ENCODE results near the gene ZMYND8. TPM values are rescaled to one million over a fixed set of nuclear protein-coding genes. Genes with fewer than 3 reads are reported as not detected.

The ZMYND8 gene
- total RNA-seq, 4 donors from 2014 or later: 41.6 to 79.4 (median 60.7) TPM

DNA sequence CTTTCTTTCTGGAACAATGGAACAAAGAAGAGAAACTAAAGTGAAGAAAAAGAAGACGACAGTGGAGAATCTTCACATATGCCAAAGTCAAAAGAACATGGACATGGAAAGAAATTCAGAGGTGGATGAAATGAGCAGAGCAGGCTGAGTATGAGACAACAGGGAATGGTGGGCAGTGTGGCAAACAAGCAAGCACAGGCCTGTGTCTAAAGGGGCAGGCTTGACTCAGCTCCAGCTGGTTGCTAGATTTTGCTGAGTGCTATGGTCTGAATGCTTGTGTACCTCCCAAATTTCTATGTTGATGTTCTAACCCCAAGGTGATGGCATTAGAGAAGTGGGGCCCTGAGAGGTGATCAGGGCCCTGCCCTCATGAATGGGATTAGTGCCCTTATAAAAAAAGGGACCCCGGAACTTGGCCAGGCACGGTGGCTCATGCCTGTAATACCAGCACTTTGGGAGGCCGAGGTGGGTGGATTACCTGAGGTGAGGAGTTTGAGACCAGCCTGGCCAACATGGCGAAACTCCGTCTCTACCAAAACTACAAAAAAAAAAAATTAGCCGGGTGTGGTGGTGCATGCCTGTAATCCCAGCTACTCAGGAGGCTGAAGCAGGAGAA, 49.6 kb downstream of the ZMYND8 start:
- WGBS, 2 donors (ENCODE audit: low coverage in 1 of 2): 95% methylated on average over 7 of the region's 7 CpGs; no CpG with 5 or more reads in 1 of the 2 donors
- in situ Hi-C loops (cut with MboI; ENCODE audit: low pct_ligation_motif_present in 1 of 4, low pct_unique_long_range_greater_than_20kb in 1 of 4, low sequenced_read_pairs in 3 of 4): no loop called here
- Histone ChIP-seq H3K4me1 (peaks cover 9 to 25% (median 22%) of the 10 kb centered on the region in 4 donors), H3K27ac (no peak overlapping the region), H3K27me3 (no peaks in the 10 kb centered on the region), H3K4me3 (no peak overlapping the region), H3K36me3 (peaks cover 0 to 29% (median 10%) of the 10 kb centered on the region in 4 donors), H3K9me3 (no peaks in the 10 kb centered on the region)
- TF ChIP-seq POLR2A (IDR thresholded peaks at IDR 0.05) (no peak), POLR2AphosphoS5 (IDR thresholded peaks at IDR 0.05) (no peak)
- TF ChIP-seq, protein P1, sequence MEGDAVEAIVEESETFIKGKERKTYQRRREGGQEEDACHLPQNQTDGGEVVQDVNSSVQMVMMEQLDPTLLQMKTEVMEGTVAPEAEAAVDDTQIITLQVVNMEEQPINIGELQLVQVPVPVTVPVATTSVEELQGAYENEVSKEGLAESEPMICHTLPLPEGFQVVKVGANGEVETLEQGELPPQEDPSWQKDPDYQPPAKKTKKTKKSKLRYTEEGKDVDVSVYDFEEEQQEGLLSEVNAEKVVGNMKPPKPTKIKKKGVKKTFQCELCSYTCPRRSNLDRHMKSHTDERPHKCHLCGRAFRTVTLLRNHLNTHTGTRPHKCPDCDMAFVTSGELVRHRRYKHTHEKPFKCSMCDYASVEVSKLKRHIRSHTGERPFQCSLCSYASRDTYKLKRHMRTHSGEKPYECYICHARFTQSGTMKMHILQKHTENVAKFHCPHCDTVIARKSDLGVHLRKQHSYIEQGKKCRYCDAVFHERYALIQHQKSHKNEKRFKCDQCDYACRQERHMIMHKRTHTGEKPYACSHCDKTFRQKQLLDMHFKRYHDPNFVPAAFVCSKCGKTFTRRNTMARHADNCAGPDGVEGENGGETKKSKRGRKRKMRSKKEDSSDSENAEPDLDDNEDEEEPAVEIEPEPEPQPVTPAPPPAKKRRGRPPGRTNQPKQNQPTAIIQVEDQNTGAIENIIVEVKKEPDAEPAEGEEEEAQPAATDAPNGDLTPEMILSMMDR (IDR thresholded peaks at IDR 0.05): no peak
- intact Hi-C loops (cut with DNase I; ENCODE audit: low total_unique reads): no loop called here
- DNase-seq: no peak

DNA sequence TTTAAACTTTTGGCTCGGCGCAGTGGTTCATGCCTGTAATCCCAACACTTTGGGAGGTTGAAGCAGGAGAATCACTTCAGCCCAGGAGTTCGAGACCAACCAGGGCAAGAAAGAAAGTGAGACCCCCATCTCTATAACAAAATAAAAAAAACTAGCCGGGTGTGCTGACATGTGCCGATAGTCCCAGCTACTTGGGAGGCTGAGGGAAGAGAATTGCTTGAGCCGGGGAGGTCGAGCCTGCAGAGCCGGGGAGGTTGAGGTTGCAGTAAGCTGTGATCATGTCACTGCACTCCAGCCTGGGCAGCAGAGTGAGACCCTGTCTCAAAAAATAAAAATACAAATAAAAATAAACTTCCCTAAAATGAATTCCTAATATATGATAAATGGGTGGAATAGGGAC, 50.4 kb downstream of the ZMYND8 start:
- intact Hi-C loops (cut with DNase I; ENCODE audit: low total_unique reads): no loop called here
- WGBS, 2 donors (ENCODE audit: low coverage in 1 of 2): 93 to 97% methylated on average over 8 of the region's 8 CpGs
- H3K27ac ChIP-seq: no peak overlapping the region
- in situ Hi-C loops (cut with MboI; ENCODE audit: low pct_ligation_motif_present in 1 of 4, low pct_unique_long_range_greater_than_20kb in 1 of 4, low sequenced_read_pairs in 3 of 4): no loop called here
- no peak overlapping the region for H3K4me3 ChIP-seq
- DNase-seq: no peak
- TF ChIP-seq, protein P1 (IDR thresholded peaks at IDR 0.05): no peak
- TF ChIP-seq POLR2AphosphoS5 (IDR thresholded peaks at IDR 0.05) (no peak), POLR2A (IDR thresholded peaks at IDR 0.05) (no peak), EP300 (IDR thresholded peaks at IDR 0.05; ENCODE audit: low read depth) (no peak)
- no peaks in the 10 kb centered on the region for H3K9me3 ChIP-seq
- H3K36me3 ChIP-seq: peaks cover 0 to 32% (median 10%) of the 10 kb centered on the region in 4 donors
- peaks cover 9 to 25% (median 22%) of the 10 kb centered on the region in 4 donors for H3K4me1 ChIP-seq
- no peaks in the 10 kb centered on the region for H3K27me3 ChIP-seq

DNA sequence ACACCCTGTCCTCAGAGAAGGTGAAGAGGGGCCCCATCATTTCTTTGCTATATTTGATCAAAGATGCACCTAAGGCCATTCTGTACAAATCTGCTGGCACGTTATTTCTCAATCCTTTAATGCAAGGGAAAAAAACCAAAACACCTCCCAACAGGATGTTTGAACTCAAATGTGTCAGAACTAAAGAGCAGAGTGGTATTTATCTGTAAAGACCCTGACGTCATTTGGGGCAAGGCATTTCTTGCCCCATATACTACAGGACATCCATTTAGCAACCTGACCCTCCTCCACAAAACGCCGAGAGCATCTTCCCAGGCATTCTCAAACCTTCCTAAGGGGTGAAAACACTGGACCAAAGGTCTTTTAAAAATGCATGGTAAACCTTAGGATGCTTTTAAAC, 50.8 kb downstream of the ZMYND8 start:
- no peak overlapping the region for H3K4me3 ChIP-seq
- 81 to 90% methylated on average over 4 of the region's 4 CpGs for WGBS, 2 donors (ENCODE audit: low coverage in 1 of 2)
- H3K4me1 ChIP-seq: peaks cover 9 to 25% (median 22%) of the 10 kb centered on the region in 4 donors
- intact Hi-C loops (cut with DNase I; ENCODE audit: low total_unique reads) (no loop called here), in situ Hi-C loops (cut with MboI; ENCODE audit: low pct_ligation_motif_present in 1 of 4, low pct_unique_long_range_greater_than_20kb in 1 of 4, low sequenced_read_pairs in 3 of 4) (no loop called here)
- DNase-seq: no peak
- no peaks in the 10 kb centered on the region for H3K9me3 ChIP-seq
- peaks cover 0 to 32% (median 10%) of the 10 kb centered on the region in 4 donors for H3K36me3 ChIP-seq
- TF ChIP-seq EP300 (IDR thresholded peaks at IDR 0.05; ENCODE audit: low read depth): no peak
- TF ChIP-seq, protein P1 (IDR thresholded peaks at IDR 0.05): no peak
- peak overlapping the region in 3 of 4 donors; percentile 70 to 85 (median 73) for H3K27ac ChIP-seq
- no peaks in the 10 kb centered on the region for H3K27me3 ChIP-seq

DNA sequence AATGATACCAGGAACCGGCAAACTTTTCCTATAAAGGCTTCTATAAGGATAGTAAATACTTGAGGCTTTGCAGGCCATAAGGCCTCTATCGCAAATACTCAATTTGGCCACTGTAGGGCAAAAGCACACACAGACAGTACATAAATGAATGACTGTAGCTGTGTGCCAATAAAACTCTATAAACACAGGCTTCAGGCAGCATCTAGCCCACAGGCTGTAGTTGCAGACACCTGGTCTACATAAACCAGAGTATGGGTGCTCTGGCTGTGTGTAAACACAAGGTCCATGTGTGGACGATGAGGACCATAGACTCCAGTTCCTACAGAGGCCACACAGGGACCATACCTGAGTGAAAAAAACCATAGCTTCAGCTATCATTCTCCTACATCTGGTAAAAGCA, 52.2 kb downstream of the ZMYND8 start:
- Histone ChIP-seq H3K27ac (peak overlapping the region; percentile 70 to 85 (median 76)), H3K4me1 (peaks cover 9 to 25% (median 22%) of the 10 kb centered on the region in 4 donors), H3K27me3 (no peaks in the 10 kb centered on the region), H3K36me3 (peaks cover 0 to 28% (median 6%) of the 10 kb centered on the region in 4 donors), H3K9me3 (no peaks in the 10 kb centered on the region), H3K4me3 (no peak overlapping the region)
- in situ Hi-C loops (cut with MboI; ENCODE audit: low pct_ligation_motif_present in 1 of 4, low pct_unique_long_range_greater_than_20kb in 1 of 4, low sequenced_read_pairs in 3 of 4): no loop called here
- intact Hi-C loops (cut with DNase I; ENCODE audit: low total_unique reads): loop anchor here (1.0 kb wide), 1 partner anchor 43 kb away; no protein-coding TSS in a partner anchor
- peak; percentile 43 for DNase-seq
- WGBS, 2 donors (ENCODE audit: low coverage in 1 of 2): 40% methylated on average over 3 of the region's 3 CpGs; no CpG with 5 or more reads in 1 of the 2 donors
- TF ChIP-seq POLR2A (IDR thresholded peaks at IDR 0.05): no peak
- TF ChIP-seq POLR2AphosphoS5 (IDR thresholded peaks at IDR 0.05): peak; percentile 14 to 73 (median 64)
- TF ChIP-seq, protein P1 (IDR thresholded peaks at IDR 0.05): peak; percentile 34 to 75 (median 43)
